Activated CD4-positive, alpha-beta T cell treated with anti-CD3 and anti-CD28 coated beads, Interleukin-2, Interleukin-6, amounts not matched to agents 100 ng/mL and 50 ng/mL, durations not matched to agents 16 hours and 8 hours (primary cell): Measurements from ENCODE around the gene MRTFA.
"Not testable (repeated sequence)": the region's sequence is repeated elsewhere in the genome, so short reads cannot be mapped to it uniquely, and the experiment has no call there.

Source experiments
- DNase-seq: peaks from one replicate; pipeline ENCODE4 v3.0.0-alpha.2; 2020

The MRTFA gene

DNA sequence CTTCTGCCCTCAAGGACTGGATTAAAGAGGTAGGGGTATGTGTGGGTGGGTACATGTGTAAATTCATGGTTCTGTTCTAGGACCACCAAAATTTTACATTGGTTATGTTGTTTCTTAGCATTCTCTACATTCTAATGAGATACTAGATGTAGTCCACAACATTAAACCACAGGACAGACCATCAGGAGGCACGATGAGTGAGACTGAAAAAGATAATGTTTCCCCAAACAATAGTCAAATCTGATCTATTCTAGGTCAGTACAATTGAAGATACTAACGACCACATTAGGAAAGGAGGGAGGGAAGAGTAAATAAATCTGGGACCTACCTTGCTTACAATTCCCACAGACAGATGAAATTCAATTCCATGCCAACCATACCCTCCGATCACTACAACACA is 42.2 kb downstream of the MRTFA start:
- no peak for DNase-seq

DNA sequence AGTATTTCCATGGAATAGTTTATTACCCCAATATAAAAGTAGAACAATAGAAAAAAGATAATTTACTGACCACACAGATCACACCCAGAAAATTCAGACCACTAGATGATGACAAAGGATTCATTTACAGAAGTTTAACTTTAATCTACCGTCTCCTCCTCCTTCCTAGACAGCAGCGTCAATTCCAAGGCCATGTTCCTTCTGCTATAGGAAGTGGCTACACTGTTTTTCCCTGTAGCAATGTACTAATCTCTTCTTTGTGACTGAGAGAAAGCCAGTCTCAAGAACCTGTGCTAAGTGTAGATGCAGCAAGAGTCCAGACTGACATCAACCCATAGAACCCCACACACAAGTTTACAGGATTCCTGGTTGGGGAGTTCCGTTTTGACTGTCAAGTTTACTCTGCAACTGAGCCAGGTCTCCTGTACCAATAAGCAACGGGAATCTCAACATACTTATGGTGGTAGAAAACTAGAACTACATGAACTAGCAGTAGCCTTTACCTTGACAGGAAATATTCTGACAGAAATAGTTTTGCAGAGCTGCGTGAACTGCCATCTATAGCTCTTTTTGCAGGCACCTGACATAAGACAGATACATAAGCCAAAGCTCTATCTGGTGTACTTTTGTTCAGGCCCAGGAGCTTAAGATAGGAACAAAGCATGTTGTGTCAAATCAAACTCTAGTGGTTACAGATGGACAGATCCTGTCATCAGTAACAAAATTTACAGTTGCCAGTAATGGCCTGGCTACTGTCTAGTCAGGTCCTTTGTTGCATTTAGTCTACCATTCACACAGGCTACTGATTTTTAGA is 42.9 kb downstream of the MRTFA start:
- DNase-seq: no peak

DNA sequence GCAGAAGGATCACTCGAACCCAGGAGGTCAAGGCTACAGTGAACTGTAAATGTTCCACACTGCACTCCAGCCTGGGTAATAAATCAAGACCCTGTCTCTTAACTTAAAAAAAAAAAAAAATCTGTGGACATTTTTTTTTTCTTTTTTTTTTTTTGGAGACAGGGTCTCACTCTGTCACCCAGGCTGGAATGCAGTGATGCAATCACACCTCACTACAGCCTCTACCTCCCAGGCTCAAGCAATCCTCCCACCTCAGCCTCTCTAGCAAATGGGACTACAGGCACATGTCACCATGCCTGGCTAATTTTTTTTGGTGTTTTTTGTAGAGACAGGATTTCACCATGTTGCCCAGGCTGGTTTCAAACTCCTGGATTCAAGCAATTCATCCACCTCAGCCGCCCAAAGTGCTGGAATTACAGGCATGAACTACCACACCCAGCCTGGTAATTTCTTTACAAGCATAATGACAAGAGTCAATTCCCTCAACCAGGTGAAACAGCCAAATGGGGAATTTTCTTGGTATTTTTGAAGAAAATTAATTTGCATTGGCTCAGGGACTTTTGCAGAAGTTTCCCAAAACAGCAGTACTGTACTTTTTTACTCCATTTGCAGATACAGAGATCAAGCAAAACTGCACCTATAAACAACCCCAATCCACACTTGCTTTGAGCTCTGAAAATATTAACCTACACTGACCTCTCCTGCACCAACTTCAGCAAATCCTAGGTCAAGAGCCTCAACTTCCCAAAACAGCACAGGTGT is 44.0 kb downstream of the MRTFA start:
- no peak for DNase-seq

DNA sequence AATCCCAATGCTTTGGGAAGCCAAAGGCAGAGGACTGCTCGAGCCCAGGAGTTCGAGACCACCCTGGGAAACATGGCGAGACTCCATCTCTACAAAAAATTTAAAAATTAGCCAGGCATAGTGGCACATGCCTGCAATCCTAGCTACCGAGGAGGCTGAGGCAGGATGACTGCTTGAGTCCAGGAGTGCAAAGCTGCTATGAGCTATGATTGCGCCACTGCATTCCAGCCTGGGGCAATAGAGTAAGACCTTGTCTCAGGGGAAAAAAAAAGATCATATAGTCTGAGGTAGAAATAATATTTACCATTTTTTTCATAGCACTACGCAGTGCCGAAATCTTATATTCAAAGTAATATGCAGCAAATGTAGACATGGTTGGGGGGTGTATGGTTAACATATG is 47.8 kb downstream of the MRTFA start:
- DNase-seq: no peak

DNA sequence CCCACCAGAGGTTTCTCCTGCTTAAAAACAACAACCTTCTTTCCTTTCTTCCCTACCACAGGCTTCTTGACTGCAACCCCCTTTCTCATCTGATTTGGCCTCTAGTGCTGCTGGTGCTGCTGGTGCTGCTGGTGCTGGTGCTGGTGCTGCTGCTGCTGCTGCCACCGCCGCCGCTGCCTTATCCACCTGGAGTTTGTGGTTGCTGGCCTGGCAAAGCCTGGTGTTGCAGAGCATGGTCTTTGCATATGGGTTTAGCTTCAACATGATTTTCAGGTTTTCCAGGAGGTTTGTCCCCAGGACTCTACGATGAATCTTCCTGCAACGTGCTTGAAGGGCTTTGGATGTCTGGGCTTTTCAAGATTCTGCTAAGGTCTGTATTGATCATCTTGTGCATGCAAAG is 49.7 kb downstream of the MRTFA start:
- DNase-seq: no peak

DNA sequence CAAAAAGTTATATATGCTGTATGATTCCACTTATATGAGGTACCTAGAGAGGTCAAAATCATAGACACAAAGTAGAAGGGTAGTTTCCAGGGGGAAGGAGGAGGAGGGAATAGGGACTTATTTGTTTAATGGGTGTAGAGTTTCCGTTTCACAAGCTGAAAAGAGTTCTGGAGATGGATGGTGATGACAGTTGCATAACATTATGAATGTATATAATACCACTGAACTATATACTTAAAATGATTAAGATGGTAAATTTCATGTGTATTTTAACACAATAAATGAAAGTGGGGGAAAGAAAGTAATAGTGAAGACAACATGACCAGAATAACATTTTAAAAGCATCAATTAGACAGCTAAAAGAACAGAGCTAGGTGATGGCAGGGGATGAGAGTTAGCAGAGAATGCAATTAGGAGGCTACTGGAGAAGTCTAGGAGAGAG is 51.2 kb downstream of the MRTFA start:
- no peak for DNase-seq

DNA sequence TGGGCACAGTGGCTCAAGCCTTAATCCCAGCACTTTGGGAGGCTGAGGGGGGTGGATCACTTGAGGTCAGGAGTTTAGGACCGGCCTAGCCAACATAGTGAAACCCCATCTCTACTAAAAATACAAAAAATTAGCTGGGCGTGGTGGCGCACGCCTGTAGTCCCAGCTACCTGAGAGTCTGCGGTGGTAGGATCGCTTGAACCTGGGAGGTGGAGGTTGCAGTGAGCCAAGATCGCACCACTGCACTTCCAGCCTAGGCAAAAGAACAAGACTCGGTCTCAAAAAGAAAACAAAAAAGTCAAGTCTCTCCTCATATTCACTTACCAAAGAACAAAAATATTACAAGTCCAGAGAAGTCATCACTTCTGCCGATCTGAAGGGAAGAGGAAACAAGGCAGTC is 51.8 kb downstream of the MRTFA start:
- not testable (repeated sequence) for DNase-seq

DNA sequence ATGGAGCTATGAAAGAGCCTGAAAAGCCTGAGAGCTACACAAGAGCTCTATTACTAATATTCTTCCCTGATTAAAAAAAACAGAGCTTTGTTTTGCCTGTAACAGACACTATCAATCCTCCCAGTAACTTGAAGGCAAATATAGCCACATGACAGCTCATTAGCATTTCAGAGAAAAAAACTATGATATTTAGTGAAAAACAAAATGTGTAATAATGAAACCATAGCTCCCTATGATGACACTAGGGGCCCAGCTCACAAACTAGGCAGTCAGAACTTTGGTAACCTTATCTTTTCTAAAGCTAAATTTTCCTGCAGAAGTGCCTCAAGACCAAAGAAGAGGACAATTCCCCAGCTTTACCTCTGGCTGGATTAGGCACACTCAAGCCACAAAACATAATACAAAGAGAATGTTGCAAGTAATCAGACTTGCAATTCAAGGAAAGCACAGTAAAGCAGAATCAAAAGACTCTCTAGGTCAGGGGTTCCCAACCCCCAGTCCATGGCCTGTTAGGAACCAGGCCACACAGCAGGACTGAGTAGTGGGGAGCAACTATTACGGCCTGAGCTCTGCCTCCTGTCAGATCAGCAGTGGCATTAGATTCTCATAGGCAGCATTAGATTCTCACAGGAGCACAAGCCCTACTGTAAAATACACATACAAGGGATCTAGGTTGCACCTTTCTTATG is 53.3 kb downstream of the MRTFA start:
- DNase-seq: peak; percentile 48

DNA sequence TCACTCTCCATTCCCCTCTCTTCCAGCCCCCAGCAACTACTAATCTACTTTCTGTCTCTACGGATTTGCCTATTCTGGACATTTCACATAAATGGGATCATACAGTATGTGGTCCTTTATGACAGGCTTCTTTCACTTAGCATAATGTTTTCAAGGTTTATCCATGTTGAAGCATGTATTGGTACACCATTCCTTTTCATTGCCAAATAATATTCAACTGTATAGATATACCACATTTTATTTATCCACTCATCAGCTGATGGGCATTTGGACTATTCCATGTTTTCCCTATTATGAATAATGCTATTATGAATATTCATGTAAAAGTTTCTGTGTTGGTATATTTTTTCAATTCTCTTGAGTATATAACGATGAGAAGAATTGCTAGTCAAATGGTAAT is 54.5 kb downstream of the MRTFA start:
- DNase-seq: no peak

DNA sequence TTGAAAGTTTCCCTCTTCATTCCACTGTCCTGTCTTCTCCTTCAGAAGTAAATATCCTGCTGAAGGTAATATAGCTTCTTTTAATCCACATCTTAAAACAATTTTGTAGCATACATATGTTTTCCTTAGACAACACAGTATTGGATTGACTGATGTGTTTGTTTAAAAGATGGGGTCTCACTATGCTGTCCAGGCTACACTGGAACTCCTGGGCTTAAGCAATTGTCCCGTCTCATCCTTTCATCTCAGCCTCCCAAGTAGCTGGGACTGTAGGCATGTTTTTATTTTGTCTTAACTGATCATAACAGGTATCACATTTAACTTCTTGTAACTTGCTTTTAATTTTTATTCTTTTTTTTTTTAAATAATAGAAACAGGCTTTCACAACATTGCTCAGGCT is 55.9 kb downstream of the MRTFA start:
- DNase-seq: no peak

DNA sequence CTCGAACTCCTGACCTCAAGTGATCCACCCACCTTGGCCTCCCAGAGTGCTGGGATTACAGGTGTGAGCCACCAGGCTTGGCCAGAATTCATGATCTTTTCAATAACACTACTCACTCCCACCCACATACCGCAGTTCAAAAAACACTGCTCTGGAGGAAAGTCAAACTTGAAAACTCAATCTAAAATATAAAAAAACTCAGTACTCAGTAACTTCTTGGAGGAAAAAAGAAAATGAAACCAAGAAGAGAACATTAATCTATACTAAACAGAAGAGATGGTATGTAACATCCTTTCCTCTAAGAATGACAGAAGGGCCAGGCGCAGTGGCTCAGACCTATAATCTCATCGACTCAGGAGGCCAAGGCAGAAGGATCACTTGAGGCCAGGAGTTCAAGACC is 58.3 kb downstream of the MRTFA start:
- no peak for DNase-seq

DNA sequence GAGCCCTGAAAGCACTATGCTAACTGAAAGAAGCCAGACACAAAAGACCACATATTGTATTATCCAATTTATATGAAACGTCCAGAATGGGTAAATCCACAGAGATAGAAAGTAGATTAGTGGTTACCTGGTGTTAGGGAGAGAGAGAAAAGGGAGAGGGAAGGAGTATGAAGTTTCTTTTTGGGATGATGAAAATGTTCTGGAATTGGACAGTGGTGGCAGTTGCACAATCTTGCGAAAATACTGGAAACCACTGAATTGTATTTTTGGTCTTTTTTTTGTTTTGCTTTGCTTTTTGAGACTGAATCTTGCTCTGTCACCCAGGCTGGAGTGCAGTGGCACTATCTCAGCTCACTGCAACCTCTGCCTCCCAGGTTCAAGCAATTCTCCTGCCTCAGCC is 63.5 kb downstream of the MRTFA start:
- no peak for DNase-seq

DNA sequence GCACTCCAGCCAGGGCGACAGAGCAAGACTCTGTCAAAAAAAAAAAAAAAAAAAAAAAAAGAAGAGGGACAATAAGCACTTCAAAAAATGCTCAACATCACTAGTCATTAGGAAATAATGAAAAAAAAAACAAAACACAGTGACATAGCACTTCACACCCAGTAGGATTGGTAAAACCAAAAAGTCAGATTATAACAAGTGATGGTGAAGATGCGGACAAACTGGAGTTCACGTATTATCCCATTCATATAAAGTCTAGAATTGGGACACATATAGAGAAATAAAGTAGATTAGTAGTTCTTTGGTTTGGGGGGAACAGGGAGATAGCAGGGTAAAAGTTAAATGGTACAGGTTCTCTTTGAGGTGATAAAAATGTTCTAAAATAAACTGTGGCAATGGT is 64.6 kb downstream of the MRTFA start:
- DNase-seq: no peak

DNA sequence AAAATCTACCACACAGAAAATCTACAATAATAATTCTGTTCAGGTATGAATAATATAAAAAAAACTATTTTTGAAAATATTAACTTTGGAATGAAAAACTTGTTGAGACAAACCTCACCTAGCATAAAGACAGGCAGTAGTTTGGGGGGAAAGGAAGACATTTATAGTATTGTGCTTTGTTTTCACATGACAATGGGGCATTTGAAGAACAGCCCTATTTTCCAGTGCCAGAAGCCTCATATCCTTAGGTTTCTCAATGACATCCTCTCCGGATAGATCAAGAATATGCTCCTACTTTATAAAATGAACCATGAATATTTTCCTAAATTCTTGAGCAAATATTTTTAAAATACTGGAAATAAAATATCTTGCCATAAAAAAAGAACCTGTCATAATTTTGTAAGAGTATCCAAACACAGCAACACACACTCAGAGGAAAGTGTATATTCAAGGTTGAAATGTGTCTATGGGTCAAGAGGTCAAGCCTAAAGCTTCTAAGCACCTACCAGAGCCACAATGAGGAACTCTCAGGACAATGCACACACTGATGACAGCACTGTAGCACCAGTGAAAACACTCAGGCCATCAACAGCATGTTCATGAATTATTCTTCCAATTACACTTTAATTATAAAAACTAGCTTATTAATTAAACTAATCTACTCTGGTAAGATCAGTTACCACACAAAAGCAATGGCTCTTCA is 68.7 kb downstream of the MRTFA start:
- no peak for DNase-seq

DNA sequence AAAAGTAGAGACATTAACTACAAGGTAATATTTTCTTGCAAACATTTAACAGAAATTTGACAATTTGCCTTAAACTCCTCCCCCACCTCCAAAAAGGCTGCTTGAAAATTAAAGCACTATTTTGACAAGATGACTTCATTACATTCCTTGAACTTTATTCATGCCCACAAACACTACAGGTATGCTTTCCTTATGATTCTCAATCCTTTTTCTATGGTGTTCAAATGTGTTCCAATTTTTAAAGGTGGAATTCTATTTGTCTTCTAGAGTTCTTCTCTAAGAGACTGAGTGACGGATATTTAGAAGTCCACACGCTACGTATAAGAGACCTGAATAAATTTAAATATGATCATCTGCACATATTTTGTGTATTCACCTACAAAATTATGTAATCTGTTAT is 69.4 kb downstream of the MRTFA start:
- no peak for DNase-seq

DNA sequence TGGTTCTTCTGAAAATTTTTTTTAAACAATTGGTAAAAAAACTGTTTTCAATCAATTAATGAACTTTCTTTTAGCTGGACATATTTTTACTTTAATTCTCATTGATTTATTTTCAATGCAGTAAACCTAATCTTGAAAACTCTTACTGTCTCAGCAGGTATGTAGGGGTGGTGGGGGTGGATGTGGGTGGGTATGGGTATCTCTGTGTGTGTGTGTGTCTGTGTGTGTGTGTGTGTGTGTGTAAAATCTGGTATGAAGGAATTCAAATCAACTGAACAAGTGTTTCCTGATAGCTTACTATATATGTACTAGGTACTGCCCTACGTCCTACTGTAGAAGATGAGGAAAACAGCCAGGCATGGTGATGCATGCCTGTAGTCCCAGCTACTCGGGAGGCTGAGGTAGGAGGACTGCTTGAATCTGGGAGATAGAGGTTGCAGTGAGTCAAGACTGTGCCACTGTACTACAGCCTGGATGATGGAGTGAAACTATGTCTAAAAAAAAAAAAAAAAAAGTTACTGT is 75.5 kb downstream of the MRTFA start:
- DNase-seq: no peak

DNA sequence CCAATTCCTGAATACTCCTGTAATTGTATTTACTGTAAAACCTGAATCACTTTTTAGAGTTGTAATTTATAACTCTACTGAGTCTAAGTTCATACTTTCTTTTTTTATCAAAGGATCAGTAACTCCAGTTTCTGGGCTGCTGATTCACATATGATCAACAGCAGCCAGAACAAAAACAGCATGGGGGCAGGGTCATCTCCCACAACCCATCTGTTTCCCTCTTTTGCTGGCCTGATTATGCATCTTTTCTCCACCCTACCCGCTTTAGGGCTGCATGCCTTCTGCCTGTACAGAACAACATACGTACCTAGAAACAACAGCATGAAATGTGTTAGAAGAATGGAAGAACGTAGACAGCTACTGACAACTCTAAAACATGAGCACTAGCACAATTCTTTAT is 76.0 kb downstream of the MRTFA start:
- no peak for DNase-seq

DNA sequence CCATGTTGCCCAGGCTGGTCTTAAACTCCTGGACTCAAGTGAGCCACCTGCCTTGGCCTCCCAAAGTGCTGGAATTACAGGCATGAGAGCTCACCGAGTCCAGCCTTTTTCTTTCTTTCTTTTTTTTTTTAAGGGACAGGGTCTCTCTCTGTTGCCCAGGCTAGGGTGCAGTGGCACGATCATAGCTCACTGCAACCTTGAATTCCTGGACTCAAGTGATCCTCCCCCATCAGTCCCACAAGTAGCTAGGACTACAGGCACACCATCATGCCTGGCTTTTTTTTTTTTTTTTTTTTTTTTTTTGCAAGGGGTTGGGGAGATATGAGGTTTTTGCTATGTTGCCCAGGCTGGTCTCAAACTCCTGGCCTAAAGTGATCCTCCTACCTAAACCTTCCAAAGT is 78.5 kb downstream of the MRTFA start:
- no peak for DNase-seq

DNA sequence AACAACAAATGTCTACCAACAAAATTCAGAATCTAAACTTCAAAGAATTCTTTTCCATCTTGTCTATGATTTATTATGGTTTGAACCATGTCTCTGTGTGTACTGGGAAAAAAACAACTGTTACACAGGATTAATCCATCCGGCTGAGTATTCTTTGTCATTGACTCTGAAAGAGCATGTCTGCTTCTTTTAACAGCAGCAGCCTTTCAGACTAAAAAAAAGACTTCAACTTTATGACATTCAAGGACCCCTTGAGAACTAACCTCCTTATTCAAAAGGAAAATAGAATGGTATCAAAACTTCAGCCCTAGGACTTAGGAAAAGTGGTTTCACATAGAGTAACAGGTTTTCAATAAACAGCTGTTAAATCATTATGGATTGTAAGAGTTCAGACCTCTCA is 79.9 kb downstream of the MRTFA start:
- DNase-seq: no peak

DNA sequence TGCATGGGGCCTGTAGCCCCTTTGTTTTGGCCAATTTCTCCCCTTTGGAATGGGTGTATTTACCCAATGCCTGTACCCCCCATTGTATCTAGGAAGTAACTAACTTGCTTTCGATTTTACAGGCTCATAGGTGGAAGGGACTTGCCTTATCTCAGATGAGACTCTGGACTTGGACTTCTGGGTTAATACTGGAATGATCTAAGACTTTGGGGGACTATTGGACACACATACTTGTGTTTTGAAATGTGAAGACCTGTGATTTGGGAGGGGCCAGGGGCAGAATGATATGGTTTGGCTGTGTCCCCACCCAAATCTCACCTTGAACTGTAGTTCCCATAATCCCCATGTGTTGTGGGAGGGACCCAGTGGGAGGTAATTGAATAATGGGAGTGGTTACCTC is 82.5 kb downstream of the MRTFA start:
- not testable (repeated sequence) for DNase-seq

DNA sequence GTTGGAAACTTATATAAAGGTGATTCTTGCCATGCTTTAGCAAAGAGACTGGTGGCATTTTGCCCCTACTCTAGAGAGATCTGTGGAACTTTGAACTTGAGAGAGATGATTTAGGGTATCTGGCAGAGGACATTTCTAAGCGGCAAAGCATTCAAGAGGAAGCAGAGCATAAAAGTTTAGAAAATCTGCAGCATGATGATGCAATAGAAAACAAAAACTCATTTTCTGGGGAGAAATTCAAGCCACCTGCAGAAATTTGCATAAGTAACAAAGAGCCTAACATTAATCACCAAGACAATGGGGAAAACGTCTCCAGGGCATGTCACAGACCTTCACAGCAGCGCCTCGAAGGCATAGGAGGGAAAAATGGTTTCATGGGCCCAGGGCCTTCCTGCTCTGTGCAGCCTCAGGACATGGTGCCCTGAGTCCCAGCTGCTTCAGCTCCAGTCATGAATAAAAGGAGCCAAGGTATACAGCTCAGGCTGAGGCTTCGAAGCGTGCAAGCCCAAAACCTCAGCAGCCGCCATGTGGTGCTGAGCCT is 83.4 kb downstream of the MRTFA start:
- DNase-seq: no peak

DNA sequence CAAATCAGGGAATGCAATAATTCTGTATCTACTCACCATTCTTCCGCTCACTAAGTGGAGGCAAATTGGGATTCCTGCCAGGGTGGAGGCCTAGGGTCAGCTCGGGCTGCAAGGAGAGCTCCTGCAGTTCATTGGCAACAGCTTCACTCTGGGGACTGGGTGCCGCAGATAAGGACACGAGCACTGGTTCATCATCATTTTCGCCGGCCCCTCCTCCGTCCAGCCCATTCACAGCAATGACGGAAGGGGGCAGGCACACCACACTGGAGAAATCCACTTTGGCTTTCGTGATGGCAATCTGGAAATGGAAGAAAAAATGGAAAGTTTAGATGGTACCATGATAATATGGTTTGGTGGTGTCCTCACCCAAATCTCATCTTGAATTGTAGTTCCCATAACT is 84.4 kb downstream of the MRTFA start:
- no peak for DNase-seq

DNA sequence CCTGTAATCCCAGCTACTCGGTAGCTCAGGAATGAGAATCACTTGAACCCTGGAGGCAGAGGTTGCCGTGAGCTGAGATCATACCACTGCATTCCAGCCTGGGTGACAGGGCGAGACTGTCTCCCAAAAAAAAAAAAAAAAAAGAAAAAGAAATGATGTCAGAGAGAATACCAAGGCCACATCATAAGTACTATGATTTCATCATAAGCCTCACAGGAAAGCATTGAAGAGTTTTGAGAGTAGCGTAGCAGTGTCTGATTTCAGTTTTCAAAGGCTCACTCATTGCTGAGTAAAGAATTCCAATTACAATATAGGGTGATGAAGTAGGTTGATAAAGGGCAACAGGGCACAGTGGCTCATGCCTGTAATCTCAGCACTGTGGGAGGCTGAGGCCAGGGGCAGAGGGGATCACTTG is 88.8 kb downstream of the MRTFA start:
- no peak for DNase-seq
